Liver (tissue), 9 donors: ENCODE data around the gene MSI2. TPM values are rescaled to one million over a fixed set of nuclear protein-coding genes. Genes with fewer than 3 reads are reported as not detected.

Experiments
- DNase-seq: peaks from one replicate; pipeline ENCODE4 v3.0.0-alpha.2; 2017; ENCODE audit warnings: low spot score
- H3K27ac ChIP-seq, 2 donors: one replicate each; pipeline ENCODE4 v1.7.0; 2013; ENCODE audit warnings: inconsistent platforms in 2 of 2, low read length in 2 of 2, control low read depth in 1 of 2, low read depth in 1 of 2, mild to moderate bottlenecking in 1 of 2
- H3K27me3 ChIP-seq, 4 donors: one replicate each; pipeline versions ENCODE4 v1.6.1 to v1.7.0; 2013; ENCODE audit warnings: low read length in 3 of 4, inconsistent platforms in 1 of 4, mild to moderate bottlenecking in 1 of 4, moderate library complexity in 1 of 4; ENCODE audit not compliant: control insufficient read depth in 4 of 4, insufficient read depth in 4 of 4
- H3K36me3 ChIP-seq, 4 donors: one replicate each; pipeline versions ENCODE4 v1.6.1 to v1.7.0; 2013; ENCODE audit warnings: low read length in 3 of 4, mild to moderate bottlenecking in 3 of 4, low read depth in 1 of 4, moderate library complexity in 1 of 4; ENCODE audit not compliant: control insufficient read depth in 4 of 4, insufficient read depth in 3 of 4
- H3K4me1 ChIP-seq, 4 donors: one replicate each; pipeline versions ENCODE4 v1.6.1 to v1.7.0; 2013; ENCODE audit warnings: low read length in 3 of 4, mild to moderate bottlenecking in 3 of 4, moderate library complexity in 1 of 4; ENCODE audit not compliant: control insufficient read depth in 4 of 4, insufficient read depth in 4 of 4
- H3K4me3 ChIP-seq, 3 donors: one replicate each; pipeline versions ENCODE4 v1.6.1 to v1.7.0; 2013; ENCODE audit warnings: low read length in 3 of 3, control low read depth in 1 of 3, low read depth in 1 of 3, mild to moderate bottlenecking in 1 of 3
- H3K9ac ChIP-seq, 2 donors: one replicate each; pipeline ENCODE4 v1.7.0; 2013; ENCODE audit warnings: low read length in 2 of 2, mild to moderate bottlenecking in 2 of 2, moderate library complexity in 2 of 2, control low read depth in 1 of 2, low read depth in 1 of 2
- H3K9me3 ChIP-seq, 4 donors: one replicate each; pipeline versions ENCODE4 v1.6.1 to v1.7.0; 2013; ENCODE audit warnings: low read length in 3 of 4; ENCODE audit not compliant: control insufficient read depth in 4 of 4
- EGR1 ChIP-seq, 2 donors: IDR thresholded peaks; 2 replicates each; pipeline ENCODE4 v1.6.1; 2016 to 2018; ENCODE audit warnings: antibody characterized with exemption in 2 of 2, low read depth in 2 of 2
- FOXA2 ChIP-seq: IDR thresholded peaks from 2 replicates; pipeline ENCODE4 v1.6.1; 2016; ENCODE audit warnings: antibody characterized with exemption
- GABPA ChIP-seq, 2 donors: IDR thresholded peaks in 1 of 2; conservative IDR thresholded peaks in 1 of 2; 2 replicates each; pipeline ENCODE4 v1.6.1; 2016; ENCODE audit warnings: antibody characterized with exemption in 2 of 2, mild to moderate bottlenecking in 1 of 2, moderate library complexity in 1 of 2
- HNF4A ChIP-seq, 2 donors: conservative IDR thresholded peaks; 2 replicates each; pipeline ENCODE4 v1.6.1; 2016; ENCODE audit warnings: antibody characterized with exemption in 2 of 2, mild to moderate bottlenecking in 2 of 2
- JUND ChIP-seq, 2 donors: IDR thresholded peaks; 2 replicates each; pipeline ENCODE4 v1.6.1; 2016; ENCODE audit warnings: antibody characterized with exemption in 2 of 2
- NR2F2 ChIP-seq: IDR thresholded peaks from 2 replicates; pipeline ENCODE4 v1.6.1; 2016; ENCODE audit warnings: antibody characterized with exemption
- RAD21 ChIP-seq, 2 donors: IDR thresholded peaks; 2 replicates each; pipeline ENCODE4 v1.6.1; 2016; ENCODE audit warnings: antibody characterized with exemption in 2 of 2, mild to moderate bottlenecking in 2 of 2
- SP1 ChIP-seq: IDR thresholded peaks from 2 replicates; pipeline ENCODE4 v1.6.1; 2018; ENCODE audit warnings: antibody characterized with exemption, mild to moderate bottlenecking
- YY1 ChIP-seq: IDR thresholded peaks from 2 replicates; pipeline ENCODE4 v1.6.1; 2016; ENCODE audit warnings: antibody characterized with exemption, mild to moderate bottlenecking
- WGBS: extraction: QIAGEN DNeasy Blood & Tissue Kit; methylation state at CpG from one replicate; pipeline ENCODE4 v1.1.7; 2013; 5-methylcytosine and 5-hydroxymethylcytosine counted together
- polyA plus RNA-seq, 2 donors: library from polyadenylated mRNA; stranded (reverse) in 1 of 2; unstranded in 1 of 2; fragments of 200-250 nt in 1 of 2; fragments of >200 nt in 1 of 2; fragmentation: Nextera tagmentation in 1 of 2; extraction: Ambion mirVana in 1 of 2; gene quantifications; one replicate each; pipeline versions ENCODE4 v1.2.1 to v1.2.3, GENCODE V29; 2013 to 2015
- total RNA-seq, 2 donors: library from RNA; depleted of rRNA; stranded (reverse); fragments of >200 nt; gene quantifications; one replicate each; pipeline ENCODE4 v1.2.3, GENCODE V29; 2014
- TF ChIP-seq, protein P1 (sequence below): IDR thresholded peaks from 2 replicates; pipeline ENCODE4 v1.6.1; 2016; ENCODE audit warnings: antibody characterized with exemption
- TF ChIP-seq, protein P2 (sequence below): IDR thresholded peaks from 2 replicates; pipeline ENCODE4 v1.6.1; 2016; ENCODE audit warnings: antibody characterized with exemption, mild to moderate bottlenecking
- donor health status: healthy.
- donor health status: healthy.
- donor health status: healthy.
- donor health status: healthy.
- donor health status: healthy.

MSI2 gene
- total and polyA plus RNA-seq, 4 donors, result 5.7 to 15.6 (median 9.2) TPM

DNA sequence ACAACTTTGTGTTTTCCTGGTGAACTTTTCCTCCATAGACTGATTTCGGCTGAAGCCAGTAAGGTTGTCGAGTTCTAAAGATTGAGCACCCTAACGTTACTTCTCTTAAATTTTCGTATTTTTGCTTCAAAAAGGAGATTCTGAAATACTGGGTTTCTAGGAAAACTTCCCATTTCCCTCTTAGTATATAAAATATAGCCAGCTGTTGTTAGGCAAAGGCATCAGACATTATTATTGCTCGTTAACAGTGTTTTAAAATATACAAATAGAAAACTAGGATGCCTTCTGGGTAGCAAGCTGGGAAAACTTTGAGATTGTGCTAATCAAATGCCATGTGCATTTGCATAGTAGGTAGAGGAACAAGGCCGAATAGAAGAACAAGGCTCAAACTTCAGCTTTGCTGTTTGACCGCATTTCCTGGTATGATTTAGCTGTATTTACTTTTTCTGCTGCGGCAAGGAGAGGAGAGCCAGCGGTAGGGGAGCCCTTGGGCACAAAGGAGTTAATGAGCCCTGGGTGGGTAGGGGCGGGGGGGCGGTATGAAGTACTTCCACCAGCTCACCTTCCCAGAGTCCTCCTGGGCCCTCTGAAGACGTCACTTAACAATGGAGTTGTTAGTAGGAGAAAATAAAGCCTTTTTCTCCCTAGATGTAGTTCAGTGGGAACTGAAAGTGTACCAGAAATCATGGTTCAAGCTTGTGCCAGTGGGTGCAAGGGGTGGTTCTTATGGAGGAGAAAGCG is 151.9 kb downstream of the MSI2 start (continued):
- TF ChIP-seq, protein P1, sequence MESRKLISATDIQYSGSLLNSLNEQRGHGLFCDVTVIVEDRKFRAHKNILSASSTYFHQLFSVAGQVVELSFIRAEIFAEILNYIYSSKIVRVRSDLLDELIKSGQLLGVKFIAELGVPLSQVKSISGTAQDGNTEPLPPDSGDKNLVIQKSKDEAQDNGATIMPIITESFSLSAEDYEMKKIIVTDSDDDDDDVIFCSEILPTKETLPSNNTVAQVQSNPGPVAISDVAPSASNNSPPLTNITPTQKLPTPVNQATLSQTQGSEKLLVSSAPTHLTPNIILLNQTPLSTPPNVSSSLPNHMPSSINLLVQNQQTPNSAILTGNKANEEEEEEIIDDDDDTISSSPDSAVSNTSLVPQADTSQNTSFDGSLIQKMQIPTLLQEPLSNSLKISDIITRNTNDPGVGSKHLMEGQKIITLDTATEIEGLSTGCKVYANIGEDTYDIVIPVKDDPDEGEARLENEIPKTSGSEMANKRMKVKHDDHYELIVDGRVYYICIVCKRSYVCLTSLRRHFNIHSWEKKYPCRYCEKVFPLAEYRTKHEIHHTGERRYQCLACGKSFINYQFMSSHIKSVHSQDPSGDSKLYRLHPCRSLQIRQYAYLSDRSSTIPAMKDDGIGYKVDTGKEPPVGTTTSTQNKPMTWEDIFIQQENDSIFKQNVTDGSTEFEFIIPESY, result no peak
- no peak for TF ChIP-seq JUND (IDR thresholded peaks at IDR 0.05)

DNA sequence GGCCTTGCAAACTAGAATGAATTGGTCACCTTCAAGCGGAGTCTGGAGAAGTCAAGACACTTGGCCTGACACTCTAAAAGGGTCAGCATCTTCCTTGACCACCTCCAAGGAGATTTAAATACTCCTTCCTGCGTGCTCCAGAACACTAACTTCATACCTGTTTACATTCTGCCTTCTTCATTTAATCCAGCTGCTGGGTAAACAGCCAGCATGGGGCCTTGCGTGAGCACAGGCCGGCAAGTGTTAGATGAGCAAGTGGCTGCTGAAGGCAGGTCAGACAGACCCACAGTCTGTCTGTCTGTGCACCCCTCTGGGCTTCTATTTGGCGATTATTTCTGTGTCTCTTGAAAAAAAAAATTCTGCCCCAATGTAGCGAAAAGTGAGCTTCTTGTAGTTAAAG is 153.8 kb downstream of the MSI2 start:
- WGBS, result 89% methylated on average over 6 of the region's 6 CpGs
- no peaks in the 10 kb centered on the region for H3K4me1 ChIP-seq
- H3K9ac ChIP-seq, result no peak overlapping the region
- H3K27me3 ChIP-seq, result no peaks in the 10 kb centered on the region
- DNase-seq, result no peak
- no peak overlapping the region for H3K4me3 ChIP-seq
- TF ChIP-seq GABPA (IDR thresholded peaks at IDR 0.05 in 1 of 2, conservative IDR thresholded peaks at IDR 0.05 in 1 of 2), result no peak
- TF ChIP-seq FOXA2, result no peak
- TF ChIP-seq NR2F2, result no peak
- TF ChIP-seq EGR1 (IDR thresholded peaks at IDR 0.05; ENCODE audit: low read depth in 2 of 2), result no peak
- no peak for TF ChIP-seq HNF4A (conservative IDR thresholded peaks at IDR 0.05)
- no peak for TF ChIP-seq YY1
- no peak overlapping the region for H3K27ac ChIP-seq
- no peaks in the 10 kb centered on the region for H3K36me3 ChIP-seq
- H3K9me3 ChIP-seq, result no peaks in the 10 kb centered on the region

DNA sequence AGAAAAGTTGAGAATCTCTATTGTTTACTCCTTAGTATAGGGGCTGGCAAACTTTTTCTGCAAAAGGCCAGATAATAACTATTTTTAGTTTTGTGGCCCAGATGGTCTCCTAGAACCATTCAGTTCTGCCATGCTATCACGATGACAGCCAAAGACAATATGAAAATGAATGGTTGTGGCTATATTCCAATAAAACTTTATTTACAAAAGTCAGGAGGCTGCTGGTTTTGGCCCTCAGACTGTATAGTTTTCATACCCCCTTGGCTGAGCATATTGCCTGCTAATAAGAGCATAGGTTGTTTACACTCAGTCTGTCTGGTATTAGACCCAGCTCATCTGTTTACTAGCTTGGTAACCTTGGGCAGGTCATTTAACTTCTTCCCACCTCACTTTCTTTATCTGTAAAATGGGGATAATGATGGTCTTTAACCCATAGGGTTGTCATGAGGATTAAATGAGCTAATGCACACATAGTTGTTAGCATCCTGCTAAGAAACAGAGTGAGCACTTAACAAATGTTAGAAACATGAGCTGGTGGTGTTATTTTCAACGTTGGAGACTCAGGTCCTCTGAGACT is 156.3 kb downstream of the MSI2 start:
- H3K4me1 ChIP-seq, result no peaks in the 10 kb centered on the region
- WGBS, result 83% methylated on average over 2 of the region's 2 CpGs

DNA sequence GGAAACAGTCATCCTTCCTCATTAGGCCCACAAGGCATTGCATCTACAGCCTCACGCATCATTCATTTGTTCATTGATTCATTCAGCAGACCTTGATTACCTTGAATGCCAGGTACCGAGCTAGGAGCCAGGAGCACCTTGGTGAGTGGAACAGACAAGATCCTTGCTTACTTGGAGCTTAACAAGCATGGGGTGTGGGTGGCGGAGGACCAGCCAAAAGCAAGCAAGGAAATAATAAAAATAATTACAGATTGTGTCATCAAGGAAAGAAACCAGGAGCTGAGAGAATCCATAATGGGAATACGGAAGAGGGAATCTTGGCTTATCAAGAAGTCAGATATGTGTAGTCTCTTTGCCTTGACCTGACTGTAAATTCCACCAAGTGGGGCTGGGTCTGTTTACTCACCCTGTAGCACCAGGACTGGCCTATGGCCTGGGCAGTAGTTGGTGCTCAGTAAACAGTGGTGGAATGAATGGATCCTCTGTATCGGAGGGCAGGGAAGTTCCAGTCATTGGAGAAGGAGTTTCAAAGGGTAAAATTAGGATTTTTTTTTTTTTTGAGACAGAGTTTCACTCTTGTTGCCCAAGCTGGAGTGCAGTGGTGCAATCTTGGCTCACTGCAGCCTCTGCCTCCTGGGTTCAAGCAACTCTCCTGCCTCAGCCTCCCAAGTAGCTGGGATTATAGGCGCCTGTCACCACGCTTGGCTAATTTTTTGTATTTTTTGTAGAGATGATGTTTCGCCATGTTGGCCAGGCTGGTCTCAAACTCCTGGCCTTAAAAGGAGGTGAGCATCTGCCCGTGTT is 157.7 kb downstream of the MSI2 start:
- no peaks in the 10 kb centered on the region for H3K27me3 ChIP-seq
- no peaks in the 10 kb centered on the region for H3K36me3 ChIP-seq
- TF ChIP-seq, protein P1, result no peak
- TF ChIP-seq RAD21 (IDR thresholded peaks at IDR 0.05), result no peak
- TF ChIP-seq, protein P2, sequence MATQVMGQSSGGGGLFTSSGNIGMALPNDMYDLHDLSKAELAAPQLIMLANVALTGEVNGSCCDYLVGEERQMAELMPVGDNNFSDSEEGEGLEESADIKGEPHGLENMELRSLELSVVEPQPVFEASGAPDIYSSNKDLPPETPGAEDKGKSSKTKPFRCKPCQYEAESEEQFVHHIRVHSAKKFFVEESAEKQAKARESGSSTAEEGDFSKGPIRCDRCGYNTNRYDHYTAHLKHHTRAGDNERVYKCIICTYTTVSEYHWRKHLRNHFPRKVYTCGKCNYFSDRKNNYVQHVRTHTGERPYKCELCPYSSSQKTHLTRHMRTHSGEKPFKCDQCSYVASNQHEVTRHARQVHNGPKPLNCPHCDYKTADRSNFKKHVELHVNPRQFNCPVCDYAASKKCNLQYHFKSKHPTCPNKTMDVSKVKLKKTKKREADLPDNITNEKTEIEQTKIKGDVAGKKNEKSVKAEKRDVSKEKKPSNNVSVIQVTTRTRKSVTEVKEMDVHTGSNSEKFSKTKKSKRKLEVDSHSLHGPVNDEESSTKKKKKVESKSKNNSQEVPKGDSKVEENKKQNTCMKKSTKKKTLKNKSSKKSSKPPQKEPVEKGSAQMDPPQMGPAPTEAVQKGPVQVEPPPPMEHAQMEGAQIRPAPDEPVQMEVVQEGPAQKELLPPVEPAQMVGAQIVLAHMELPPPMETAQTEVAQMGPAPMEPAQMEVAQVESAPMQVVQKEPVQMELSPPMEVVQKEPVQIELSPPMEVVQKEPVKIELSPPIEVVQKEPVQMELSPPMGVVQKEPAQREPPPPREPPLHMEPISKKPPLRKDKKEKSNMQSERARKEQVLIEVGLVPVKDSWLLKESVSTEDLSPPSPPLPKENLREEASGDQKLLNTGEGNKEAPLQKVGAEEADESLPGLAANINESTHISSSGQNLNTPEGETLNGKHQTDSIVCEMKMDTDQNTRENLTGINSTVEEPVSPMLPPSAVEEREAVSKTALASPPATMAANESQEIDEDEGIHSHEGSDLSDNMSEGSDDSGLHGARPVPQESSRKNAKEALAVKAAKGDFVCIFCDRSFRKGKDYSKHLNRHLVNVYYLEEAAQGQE, result no peak
- no peaks in the 10 kb centered on the region for H3K9me3 ChIP-seq
- H3K4me1 ChIP-seq, result no peaks in the 10 kb centered on the region
- 93% methylated on average over 9 of the region's 9 CpGs for WGBS
- H3K27ac ChIP-seq, result no peak overlapping the region
- H3K9ac ChIP-seq, result no peak overlapping the region
- no peak for DNase-seq
- no peak overlapping the region for H3K4me3 ChIP-seq

More for the DNA sequence above, 156.3 kb downstream of the MSI2 start:
- Histone ChIP-seq H3K27me3 (no peaks in the 10 kb centered on the region), H3K36me3 (no peaks in the 10 kb centered on the region), H3K9me3 (no peaks in the 10 kb centered on the region), H3K9ac (no peak overlapping the region), H3K27ac (no peak overlapping the region), H3K4me3 (no peak overlapping the region)
- TF ChIP-seq SP1 (no peak), RAD21 (IDR thresholded peaks at IDR 0.05) (no peak)
- no peak for DNase-seq
